BLaER1 treated with 17β-estradiol and CSF1 and Interleukin-3, amounts not matched to agents 10 nM and 100 nM (cell line): Measurements from ENCODE around the gene MYO3A.

Experiments
- H3K27ac ChIP-seq, 11 experiments: shearing (Covaris generic); formaldehyde crosslinking; 2 replicates each; pipeline ENCODE4 v1.8.1; 2022
- H3K27me3 ChIP-seq, 11 experiments: shearing (Covaris generic); formaldehyde crosslinking; 2 replicates each; pipeline ENCODE4 v1.8.1; 2022
- H3K36me3 ChIP-seq, 11 experiments: shearing (Covaris generic); formaldehyde crosslinking; 2 replicates each; pipeline ENCODE4 v1.8.1; 2022
- H3K4me1 ChIP-seq, 10 experiments: shearing (Covaris generic); formaldehyde crosslinking; 2 replicates each; pipeline ENCODE4 v1.8.1; 2022
- H3K4me2 ChIP-seq, 11 experiments: shearing (Covaris generic); formaldehyde crosslinking; 2 replicates each; pipeline ENCODE4 v1.8.1; 2022
- H3K4me3 ChIP-seq, 10 experiments: shearing (Covaris generic); formaldehyde crosslinking; 2 replicates each; pipeline ENCODE4 v1.8.1; 2022
- H3K9ac ChIP-seq, 11 experiments: shearing (Covaris generic); formaldehyde crosslinking; 2 replicates each; pipeline ENCODE4 v1.8.1; 2022
- H3K9me3 ChIP-seq, 11 experiments: shearing (Covaris generic); formaldehyde crosslinking; replicated peaks in 1 of 11; 2 replicates each; pipeline ENCODE4 v1.8.1; 2022
- H4K20me1 ChIP-seq, 11 experiments: shearing (Covaris generic); formaldehyde crosslinking; 2 replicates each; pipeline ENCODE4 v1.8.1; 2022
- Cebpa-rat ChIP-seq, 11 experiments: shearing (Covaris generic); IDR thresholded peaks; 2 replicates each; pipeline ENCODE4 v1.8.1; 2022

Gene MYO3A

DNA sequence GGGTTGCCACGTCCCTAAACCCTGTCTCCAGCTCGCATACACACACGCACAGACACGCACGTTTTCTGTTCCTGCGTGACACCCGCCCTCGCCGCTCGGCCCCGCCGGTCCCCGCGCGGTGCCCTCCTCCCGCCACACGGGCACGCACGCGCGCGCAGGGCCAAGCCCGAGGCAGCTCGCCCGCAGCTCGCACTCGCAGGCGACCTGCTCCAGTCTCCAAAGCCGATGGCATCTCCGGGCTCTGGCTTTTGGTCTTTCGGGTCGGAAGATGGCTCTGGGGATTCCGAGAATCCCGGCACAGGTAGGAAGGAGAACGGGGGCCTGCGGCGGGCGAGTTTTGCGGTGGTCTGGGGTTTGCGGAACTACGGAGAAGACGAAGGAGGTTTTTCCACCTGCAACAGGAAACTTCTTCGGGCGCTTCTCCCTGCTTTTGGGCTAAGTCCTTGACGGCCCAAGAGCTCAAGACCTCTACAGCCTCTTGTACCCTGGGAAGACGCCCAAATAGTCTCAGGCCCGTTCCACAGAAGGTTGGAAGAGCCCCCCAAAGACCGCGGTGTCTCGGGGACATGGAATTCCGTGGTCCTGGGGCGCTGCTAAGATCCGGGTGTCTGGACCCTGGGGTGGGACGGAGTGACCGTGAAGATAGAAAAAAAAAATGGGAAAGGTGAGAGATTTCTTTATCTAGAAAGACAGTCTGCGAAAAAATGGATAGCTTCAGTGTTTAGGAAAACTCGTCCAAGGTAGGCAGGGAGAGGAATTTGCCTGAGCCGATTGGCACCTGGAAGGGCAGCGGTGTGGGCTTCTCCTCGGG lies 282.8 kb downstream of the MYO3A start, which contains the start of gene GAD2:
GAD2 (plus strand) TSS at position 190 of the 811 bp plus-strand sequence; CDS start at position 226, 36 bp downstream.
- Histone ChIP-seq H3K9ac (peak within 1 kb of the TSS in 3 of 11 experiments; percentile 22 to 38 (median 29); a peak in 2 of 22 replicates), H3K4me2 (peak within 1 kb of the TSS; percentile 76 to 99 (median 97)), H3K27me3 (peaks cover 93 to 100% (median 100%) of the 10 kb centered on the region in 11 experiments), H3K4me1 (peaks cover 37 to 44% (median 41%) of the 10 kb centered on the region in 10 experiments), H3K27ac (no peak within 1 kb of the TSS), H3K4me3 (peak within 1 kb of the TSS; percentile 49 to 66 (median 55)), H3K9me3 (peaks cover 16 to 36% (median 29%) of the 10 kb centered on the region in 11 experiments; a peak in 21 of 22 replicates), H4K20me1 (peaks cover 0 to 40% (median 34%) of the 10 kb centered on the region in 11 experiments; a peak in 18 of 22 replicates), H3K36me3 (no peaks in the 10 kb centered on the region)
- TF ChIP-seq Cebpa-rat (IDR thresholded peaks at IDR 0.05) = no peak

DNA sequence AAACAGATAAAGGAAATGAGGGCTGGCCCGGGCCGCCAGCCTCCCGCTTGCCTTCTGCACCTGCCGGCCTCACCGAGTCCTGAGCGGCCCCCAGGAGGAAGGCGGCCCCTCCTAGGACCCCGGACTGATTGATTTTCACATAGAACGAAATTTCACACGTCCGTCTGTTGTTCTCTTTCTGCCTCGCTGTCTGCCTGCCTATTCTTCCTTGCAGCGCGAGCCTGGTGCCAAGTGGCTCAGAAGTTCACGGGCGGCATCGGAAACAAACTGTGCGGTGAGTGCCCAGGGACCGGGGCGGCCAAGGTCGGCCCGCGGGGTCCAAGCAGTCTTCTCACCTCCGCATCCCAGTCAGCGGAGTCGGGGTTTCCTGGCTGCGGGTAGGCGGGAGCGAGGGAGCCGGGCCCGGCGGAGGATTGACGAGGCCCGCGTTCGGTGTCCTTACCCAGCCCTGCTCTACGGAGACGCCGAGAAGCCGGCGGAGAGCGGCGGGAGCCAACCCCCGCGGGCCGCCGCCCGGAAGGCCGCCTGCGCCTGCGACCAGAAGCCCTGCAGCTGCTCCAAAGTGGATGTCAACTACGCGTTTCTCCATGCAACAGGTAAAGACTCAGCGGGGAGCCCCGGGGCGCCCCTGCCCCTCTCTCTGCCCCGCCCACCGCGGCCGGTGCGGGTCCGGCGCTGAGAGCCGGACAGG lies 283.5 kb downstream of the MYO3A start:
- Histone ChIP-seq H3K4me3 (peak overlapping the region; percentile 27 to 59 (median 47); a peak in 16 of 20 replicates), H3K36me3 (no peaks in the 10 kb centered on the region), H3K9ac (no peak overlapping the region), H3K4me1 (peaks cover 37 to 44% (median 41%) of the 10 kb centered on the region in 10 experiments), H3K9me3 (peaks cover 15 to 28% (median 22%) of the 10 kb centered on the region in 11 experiments; a peak in 20 of 22 replicates), H4K20me1 (peaks cover 0 to 40% (median 34%) of the 10 kb centered on the region in 11 experiments; a peak in 18 of 22 replicates), H3K4me2 (peak overlapping the region; percentile 76 to 99 (median 97)), H3K27ac (no peak overlapping the region), H3K27me3 (peaks cover 93 to 100% (median 100%) of the 10 kb centered on the region in 11 experiments)
- no peak for TF ChIP-seq Cebpa-rat (IDR thresholded peaks at IDR 0.05)

DNA sequence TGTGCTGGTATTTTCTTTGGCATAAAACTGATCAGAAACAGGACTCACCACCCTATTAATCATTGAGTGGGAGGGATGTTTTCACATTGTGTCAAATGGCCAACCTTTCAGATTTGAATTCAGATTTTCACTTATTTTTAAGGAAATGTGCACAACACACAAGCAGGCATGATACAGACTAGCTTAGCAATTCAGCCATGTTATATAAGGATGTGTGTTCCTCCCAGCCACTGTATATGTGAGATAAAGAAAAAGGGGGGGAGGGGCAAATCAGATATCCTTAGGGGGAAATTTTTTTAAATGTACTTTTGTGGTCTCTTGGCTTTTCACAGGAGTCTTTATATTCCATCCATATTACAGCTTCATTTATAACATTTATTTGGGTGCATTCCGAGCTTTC lies 285.6 kb downstream of the MYO3A start:
- H3K9ac ChIP-seq = no peak overlapping the region

DNA sequence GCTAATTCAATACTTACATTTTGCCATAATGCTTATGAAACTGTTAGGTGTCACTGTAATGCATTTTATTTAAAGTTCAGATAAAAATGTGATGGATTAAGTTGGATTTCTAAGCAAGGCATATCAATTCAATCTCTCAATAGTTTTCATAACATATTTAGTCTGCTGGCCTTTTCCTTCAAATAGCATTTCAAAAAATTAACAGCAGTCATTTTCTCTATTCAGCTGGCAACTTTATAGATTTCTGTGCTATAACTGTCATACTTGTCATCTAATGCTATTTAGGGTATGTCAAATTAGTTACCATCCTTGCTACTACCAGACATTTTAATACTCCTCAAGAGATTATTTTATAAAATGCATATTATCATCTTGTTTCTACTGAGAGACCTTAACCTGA lies 286.9 kb downstream of the MYO3A start:
- H3K27me3 ChIP-seq = peaks cover 61 to 79% (median 74%) of the 10 kb centered on the region in 11 experiments
- no peak for TF ChIP-seq Cebpa-rat (IDR thresholded peaks at IDR 0.05)

More for the DNA sequence above, 285.6 kb downstream of the MYO3A start:
- Histone ChIP-seq H3K27me3 (peaks cover 73 to 91% (median 86%) of the 10 kb centered on the region in 11 experiments), H3K9me3 (peaks cover 7 to 17% (median 12%) of the 10 kb centered on the region in 11 experiments; a peak in 18 of 22 replicates), H3K27ac (no peak overlapping the region), H3K36me3 (no peaks in the 10 kb centered on the region), H4K20me1 (peaks cover 0 to 35% (median 32%) of the 10 kb centered on the region in 11 experiments; a peak in 18 of 22 replicates), H3K4me3 (no peak overlapping the region), H3K4me2 (no peak overlapping the region), H3K4me1 (peaks cover 26 to 36% (median 34%) of the 10 kb centered on the region in 10 experiments)
- no peak for TF ChIP-seq Cebpa-rat (IDR thresholded peaks at IDR 0.05)

DNA sequence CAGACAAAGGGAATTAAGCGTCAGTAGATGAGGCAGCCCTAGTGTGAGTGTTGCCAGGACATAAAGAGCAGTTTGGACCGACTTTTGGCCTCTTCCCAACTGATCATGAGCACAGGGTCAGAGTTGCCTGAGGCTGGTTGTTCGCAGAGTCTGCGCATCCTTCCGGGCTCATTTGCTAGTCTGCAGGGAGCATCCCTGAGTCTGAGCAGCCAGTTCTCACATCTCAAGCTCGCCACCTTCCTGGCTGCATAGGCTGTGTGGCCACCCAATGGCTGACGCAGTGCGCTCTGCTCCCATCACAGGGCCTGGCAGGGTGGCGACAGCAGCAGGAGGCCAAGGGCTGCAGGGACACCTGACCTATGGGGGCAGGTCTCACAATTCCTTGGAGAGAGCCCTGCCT lies 287.5 kb downstream of the MYO3A start:
- H3K27me3 ChIP-seq = peaks cover 55 to 72% (median 67%) of the 10 kb centered on the region in 11 experiments

More for the DNA sequence above, 286.9 kb downstream of the MYO3A start:
- Histone ChIP-seq H3K9me3 (peaks cover 7 to 17% (median 12%) of the 10 kb centered on the region in 11 experiments; a peak in 18 of 22 replicates), H3K4me1 (peaks cover 14 to 24% (median 22%) of the 10 kb centered on the region in 10 experiments), H3K9ac (no peak overlapping the region), H3K4me2 (no peak overlapping the region), H3K36me3 (no peaks in the 10 kb centered on the region), H3K27ac (no peak overlapping the region), H3K4me3 (no peak overlapping the region), H4K20me1 (peaks cover 0 to 23% (median 21%) of the 10 kb centered on the region in 11 experiments; a peak in 18 of 22 replicates)

DNA sequence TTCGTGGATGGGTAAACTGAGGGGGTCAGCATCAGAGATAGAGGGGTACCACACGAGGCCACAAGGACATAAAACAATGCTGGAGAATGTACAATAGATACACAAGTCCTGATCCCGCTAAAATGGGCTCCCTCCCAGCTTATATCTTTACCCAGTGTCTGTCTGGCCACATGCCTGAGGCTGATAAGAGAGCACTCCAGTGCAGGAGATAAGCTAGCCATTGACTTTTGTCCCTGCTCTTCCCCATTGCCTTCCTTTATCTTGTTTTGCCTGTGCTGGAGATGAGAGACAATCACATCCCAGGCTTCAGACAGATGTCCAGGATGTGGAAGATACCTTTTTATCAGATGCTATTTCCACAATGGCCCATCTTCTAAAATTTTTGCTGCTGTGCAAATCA lies 288.5 kb downstream of the MYO3A start:
- TF ChIP-seq Cebpa-rat (IDR thresholded peaks at IDR 0.05) = no peak
- H3K27me3 ChIP-seq = peaks cover 45 to 62% (median 57%) of the 10 kb centered on the region in 11 experiments
- peaks cover 0 to 8% (median 6%) of the 10 kb centered on the region in 11 experiments; a peak in 15 of 22 replicates for H4K20me1 ChIP-seq
- H3K9ac ChIP-seq = no peak overlapping the region
- H3K4me1 ChIP-seq = peaks cover 0 to 7% (median 6%) of the 10 kb centered on the region in 10 experiments; a peak in 16 of 20 replicates
- H3K36me3 ChIP-seq = no peaks in the 10 kb centered on the region
- H3K9me3 ChIP-seq = peaks cover 7 to 15% (median 11%) of the 10 kb centered on the region in 11 experiments; a peak in 18 of 22 replicates
- no peak overlapping the region for H3K4me3 ChIP-seq
- no peak overlapping the region for H3K27ac ChIP-seq
- H3K4me2 ChIP-seq = no peak overlapping the region

More for the DNA sequence above, 287.5 kb downstream of the MYO3A start:
- peaks cover 7 to 17% (median 12%) of the 10 kb centered on the region in 11 experiments; a peak in 18 of 22 replicates for H3K9me3 ChIP-seq
- no peak overlapping the region for H3K27ac ChIP-seq
- H3K4me2 ChIP-seq = no peak overlapping the region
- peaks cover 10 to 17% (median 16%) of the 10 kb centered on the region in 10 experiments for H3K4me1 ChIP-seq
- H3K4me3 ChIP-seq = no peak overlapping the region
- no peak for TF ChIP-seq Cebpa-rat (IDR thresholded peaks at IDR 0.05)
- H3K9ac ChIP-seq = no peak overlapping the region
- no peaks in the 10 kb centered on the region for H3K36me3 ChIP-seq
- peaks cover 0 to 18% (median 16%) of the 10 kb centered on the region in 11 experiments; a peak in 18 of 22 replicates for H4K20me1 ChIP-seq

DNA sequence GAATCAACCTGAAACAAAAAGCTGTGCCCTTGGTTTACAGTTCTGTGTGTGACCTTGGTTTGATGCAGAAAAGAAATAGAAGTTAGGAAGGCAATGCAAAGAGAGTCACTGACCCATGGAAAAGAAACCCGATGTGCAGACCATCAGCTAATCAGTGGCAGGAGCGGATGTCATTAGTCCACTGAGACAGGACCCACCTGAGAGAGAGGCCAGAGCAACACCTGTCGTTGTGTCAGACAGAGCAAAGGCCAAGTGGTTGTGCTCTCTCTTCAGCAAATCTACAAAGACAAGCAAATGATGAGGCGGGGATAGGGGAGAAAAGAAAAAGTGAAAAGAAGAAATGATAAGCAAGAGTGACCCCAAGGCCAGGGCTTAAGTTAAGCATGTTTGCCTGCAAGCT lies 291.3 kb downstream of the MYO3A start:
- no peaks in the 10 kb centered on the region for H3K4me1 ChIP-seq
- no peaks in the 10 kb centered on the region for H3K36me3 ChIP-seq
- no peak overlapping the region for H3K9ac ChIP-seq
- H3K4me3 ChIP-seq = no peak overlapping the region
- no peak for TF ChIP-seq Cebpa-rat (IDR thresholded peaks at IDR 0.05)
- H3K27me3 ChIP-seq = peaks cover 17 to 35% (median 29%) of the 10 kb centered on the region in 11 experiments
- no peaks in the 10 kb centered on the region for H4K20me1 ChIP-seq
- H3K27ac ChIP-seq = no peak overlapping the region
- no peaks in the 10 kb centered on the region for H3K9me3 ChIP-seq
- H3K4me2 ChIP-seq = no peak overlapping the region

DNA sequence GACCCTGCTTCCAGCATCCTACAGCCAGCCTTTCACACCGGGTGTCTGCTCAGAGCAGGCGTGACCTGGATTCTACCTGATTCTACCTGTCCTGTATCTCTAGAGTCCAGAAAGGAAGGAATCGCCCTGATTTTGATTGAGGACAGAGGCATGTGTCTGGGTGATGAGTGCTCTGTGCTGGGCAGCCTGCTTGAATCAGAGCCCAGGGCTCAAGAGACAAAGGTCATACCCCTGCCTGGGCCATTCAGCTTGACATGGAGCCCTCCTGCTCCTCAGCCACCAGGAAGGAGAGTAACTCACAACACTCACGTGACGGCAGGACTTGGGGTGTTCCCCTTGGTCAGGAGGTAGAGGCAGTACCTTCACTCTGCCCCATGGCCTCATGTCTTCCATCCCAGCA lies 293.8 kb downstream of the MYO3A start:
- no peak overlapping the region for H3K9ac ChIP-seq
- no peak overlapping the region for H3K4me2 ChIP-seq
- TF ChIP-seq Cebpa-rat (IDR thresholded peaks at IDR 0.05) = no peak
- H3K36me3 ChIP-seq = no peaks in the 10 kb centered on the region
- no peak overlapping the region for H3K4me3 ChIP-seq
- no peak overlapping the region for H3K27ac ChIP-seq
- peaks cover 0 to 10% (median 5%) of the 10 kb centered on the region in 11 experiments; a peak in 13 of 22 replicates for H3K27me3 ChIP-seq
- H4K20me1 ChIP-seq = no peaks in the 10 kb centered on the region
- H3K4me1 ChIP-seq = no peaks in the 10 kb centered on the region
- H3K9me3 ChIP-seq = no peaks in the 10 kb centered on the region
